RWPE2 (cell line): ENCODE measurements around the gene MTG1.

ENCODE experiments used
- ATAC-seq: fragments of 200-7000 bp; cut with Tn5 transposase; 3 replicates; pipeline ENCODE4 v1.9.1; 2021; ENCODE audit warnings: low read depth
- DNase-seq: peaks from one replicate; pipeline ENCODE4 v3.0.0-alpha.2; 2020; ENCODE audit warnings: low spot score
- H3K27ac ChIP-seq: fragments of 450-650 bp; 2 replicates; pipeline ENCODE4 v1.5.1; 2017; ENCODE audit warnings: mild to moderate bottlenecking; ENCODE audit not compliant: poor library complexity, severe bottlenecking
- H3K27me3 ChIP-seq: fragments of 250-450 bp; sonication (Bioruptor Pico); 2 replicates; pipeline ENCODE4 v1.5.1; 2021; ENCODE audit warnings: mild to moderate bottlenecking, moderate library complexity; ENCODE audit not compliant: insufficient read depth, poor library complexity, severe bottlenecking
- H3K36me3 ChIP-seq: fragments of 250-450 bp; sonication (Bioruptor Pico); 2 replicates; pipeline ENCODE4 v1.5.1; 2020; ENCODE audit warnings: low read depth, mild to moderate bottlenecking, moderate library complexity
- H3K4me1 ChIP-seq: fragments of 250-450 bp; sonication (Bioruptor Pico); 2 replicates; pipeline ENCODE4 v1.5.1; 2021; ENCODE audit warnings: mild to moderate bottlenecking, moderate library complexity; ENCODE audit not compliant: insufficient read depth, poor library complexity, severe bottlenecking
- H3K4me3 ChIP-seq: fragments of 250-450 bp; sonication (Bioruptor Pico); 2 replicates; pipeline ENCODE4 v1.5.1; 2021; ENCODE audit warnings: mild to moderate bottlenecking, moderate library complexity; ENCODE audit not compliant: severe bottlenecking
- H3K9me3 ChIP-seq: fragments of 250-450 bp; sonication (Bioruptor Pico); 2 replicates; pipeline ENCODE4 v1.5.1; 2021; ENCODE audit warnings: mild to moderate bottlenecking, moderate library complexity; ENCODE audit not compliant: severe bottlenecking
- CTCF ChIP-seq: fragments of 450-650 bp; IDR thresholded peaks from one replicate; pipeline ENCODE4 v1.5.1; 2017; ENCODE audit warnings: mild to moderate bottlenecking, moderate library complexity; ENCODE audit not compliant: poor library complexity, severe bottlenecking

The MTG1 gene

GRCh38 chr10:133355266-133355665 lies 38.7 kb upstream of the MTG1 start:
- no peak for TF ChIP-seq CTCF
- Histone ChIP-seq H3K27ac (no peak overlapping the region), H3K36me3 (peaks cover 8% of the 10 kb centered on the region; the same call in 1 of the 2 replicates), H3K4me1 (no peaks in the 10 kb centered on the region), H3K9me3 (no peaks in the 10 kb centered on the region), H3K4me3 (no peak overlapping the region), H3K27me3 (no peaks in the 10 kb centered on the region)
- DNase-seq (no peak), ATAC-seq (no peak)

GRCh38 chr10:133355991-133356390 lies 38.0 kb upstream of the MTG1 start:
- DNase-seq (no peak), ATAC-seq (no peak)
- Histone ChIP-seq H3K27ac (no peak overlapping the region), H3K36me3 (peaks cover 8% of the 10 kb centered on the region; the same call in 1 of the 2 replicates), H3K9me3 (no peaks in the 10 kb centered on the region), H3K27me3 (no peaks in the 10 kb centered on the region), H3K4me3 (no peak overlapping the region), H3K4me1 (no peaks in the 10 kb centered on the region)
- TF ChIP-seq CTCF, result no peak

- peak overlapping the region; percentile 5 for H3K27ac ChIP-seq
- DNase-seq (no peak), ATAC-seq (peak; percentile 24)
- peak overlapping the region; percentile 68 for H3K4me3 ChIP-seq
- H3K36me3 ChIP-seq, result peaks cover 8% of the 10 kb centered on the region; the same call in 1 of the 2 replicates
- no peak for TF ChIP-seq CTCF
- no peaks in the 10 kb centered on the region for H3K4me1 ChIP-seq
- H3K9me3 ChIP-seq, result no peaks in the 10 kb centered on the region
- H3K27me3 ChIP-seq, result no peaks in the 10 kb centered on the region
These were observed 37.2 kb upstream of the MTG1 start for GRCh38 chr10:133356549-133357284.

GRCh38 chr10:133357285-133358161 lies 36.4 kb upstream of the MTG1 start, which contains the start of gene FUOM:
Gene FUOM (minus strand): TSS chr10:133358019. CDS start chr10:133358007, 12 bp downstream.
- peak within 1 kb of the TSS; percentile 5 for H3K27ac ChIP-seq
- H3K4me3 ChIP-seq, result peak within 1 kb of the TSS; percentile 68
- peak; percentile 65 for ATAC-seq
- H3K27me3 ChIP-seq, result no peaks in the 10 kb centered on the region
- no peaks in the 10 kb centered on the region for H3K4me1 ChIP-seq
- H3K9me3 ChIP-seq, result no peaks in the 10 kb centered on the region
- no peak for TF ChIP-seq CTCF
- H3K36me3 ChIP-seq, result peaks cover 13% of the 10 kb centered on the region; the same call in 1 of the 2 replicates
- no peak for DNase-seq
